ENCODE results near the gene EDAR.

GRCh38 chr2:108936866-108937265, 52.2 kb downstream of the EDAR start:
- no peak for TF ChIP-seq CTCF (IDR thresholded peaks at IDR 0.05)
- no peak for TF ChIP-seq POLR2A (IDR thresholded peaks at IDR 0.05)
